ENCODE results near the gene GAL3ST2.
"Not testable (repeated sequence)": the region's sequence is repeated elsewhere in the genome, so short reads cannot be mapped to it uniquely, and the experiment has no call there.

Gene GAL3ST2

GRCh38 chr2:241776336-241777169 lies at the start of gene GAL3ST2:
Gene GAL3ST2 (plus strand): TSS chr2:241776822. CDS start chr2:241776956, 134 bp downstream.
- DNase-seq, result no peak

DNA sequence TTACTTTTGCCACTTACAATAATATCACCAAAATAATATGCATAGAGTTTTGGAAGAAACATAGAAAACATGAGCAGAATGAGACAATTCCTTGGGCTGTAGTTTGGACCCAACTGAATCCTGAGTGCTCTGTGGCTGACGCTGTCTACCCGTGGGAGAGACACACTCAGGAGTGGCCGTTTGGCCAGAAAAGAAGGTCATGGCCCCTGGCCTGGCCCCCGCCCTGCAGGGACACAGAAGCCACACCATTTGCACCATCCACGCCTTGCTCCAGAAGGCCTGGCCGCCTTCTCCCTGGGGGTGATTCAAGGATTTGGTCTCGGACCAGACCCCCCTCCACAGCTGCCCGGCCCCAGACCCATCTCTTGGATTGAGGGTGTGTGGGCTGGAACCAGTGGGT lies 48.6 kb upstream of the GAL3ST2 start:
- DNase-seq, result no peak

- DNase-seq, result no peak
Measured at GRCh38 chr2:241728627-241729026, 48.0 kb upstream of the GAL3ST2 start.

DNA sequence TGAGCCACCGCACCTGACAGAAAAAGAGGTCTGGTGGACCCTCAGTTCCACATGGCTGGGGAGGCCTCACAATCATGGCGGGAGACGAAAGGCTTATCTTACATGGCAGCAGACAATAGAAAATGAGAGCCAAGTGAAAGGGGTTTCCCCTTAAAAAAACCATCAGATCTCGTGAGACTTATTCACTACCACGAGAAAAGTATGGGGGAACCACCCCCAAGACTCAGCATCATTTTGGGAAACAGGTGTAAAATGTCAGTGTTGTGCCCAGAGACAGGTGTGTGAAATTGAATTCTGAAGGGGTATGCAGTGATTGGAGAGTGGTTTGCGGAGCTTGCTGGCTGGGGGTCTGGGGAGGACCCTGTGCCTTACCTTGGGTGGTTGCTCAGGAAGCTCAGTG lies 46.8 kb upstream of the GAL3ST2 start:
- DNase-seq, result no peak

DNA sequence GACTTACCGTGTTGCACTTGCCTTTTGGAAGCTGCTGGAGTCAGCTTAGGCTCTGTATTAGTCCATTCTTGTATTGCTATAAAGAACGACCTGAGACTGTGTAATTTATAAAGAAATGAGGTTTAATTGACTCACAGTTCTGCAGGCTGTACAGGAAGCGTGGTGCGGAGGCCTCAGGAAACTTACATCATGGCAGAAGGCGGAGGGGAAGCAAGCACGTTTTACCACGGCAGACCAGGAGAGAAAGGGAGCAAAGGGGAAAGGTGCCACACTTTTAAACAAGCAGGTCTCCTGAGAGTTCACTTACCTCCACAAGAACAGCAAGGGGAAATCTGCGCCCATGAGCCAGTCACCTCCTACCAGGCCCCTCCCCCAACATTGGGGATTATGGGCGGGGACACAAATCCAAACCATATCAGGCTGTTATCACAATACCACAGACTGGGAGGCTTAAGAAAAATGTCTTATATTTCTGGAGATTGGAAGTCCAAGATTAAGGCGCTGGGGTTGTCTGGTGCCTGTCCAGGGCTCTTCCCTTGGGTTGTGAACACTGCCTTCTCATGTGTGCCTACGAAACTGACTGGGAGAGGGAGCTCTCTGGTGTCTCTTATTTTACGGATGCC lies 45.8 kb upstream of the GAL3ST2 start:
- no peak for DNase-seq

DNA sequence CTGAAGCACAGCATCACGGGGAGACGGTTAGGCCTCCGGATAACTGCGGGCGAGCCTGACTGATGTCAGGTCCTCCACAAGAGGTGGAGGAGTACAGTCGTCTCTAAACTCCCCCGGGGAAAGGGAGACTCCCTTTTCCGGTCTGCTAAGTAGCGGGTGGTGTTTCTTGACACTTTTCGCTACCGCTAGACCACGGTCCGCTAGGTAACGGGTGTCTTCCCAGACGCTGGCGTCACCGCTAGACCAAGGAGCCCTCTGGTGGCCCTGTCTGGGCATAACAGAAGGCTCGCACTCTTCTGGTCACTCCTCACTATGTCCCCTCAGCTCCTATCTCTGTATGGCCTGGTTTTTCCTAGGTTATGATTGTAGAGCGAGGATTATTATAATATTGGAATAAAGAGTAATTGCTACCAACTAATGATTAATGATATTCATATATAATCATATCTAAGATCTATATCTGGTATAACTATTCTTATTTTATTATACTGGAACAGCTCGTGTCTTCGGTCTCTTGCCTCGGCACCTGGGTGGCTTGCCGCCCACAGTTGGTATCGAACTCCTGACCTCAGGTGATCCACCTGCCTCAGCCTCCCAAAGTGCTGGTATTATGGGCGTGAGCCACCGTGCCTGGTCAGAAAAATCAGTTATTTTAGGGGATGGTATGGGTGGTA lies 44.0 kb upstream of the GAL3ST2 start:
- DNase-seq, result not testable (repeated sequence)

- no peak for DNase-seq
Measured at GRCh38 chr2:241733391-241734207, 43.0 kb upstream of the GAL3ST2 start.

- no peak for DNase-seq
Measured at GRCh38 chr2:241734208-241734466, 42.5 kb upstream of the GAL3ST2 start.

GRCh38 chr2:241734467-241735208 lies 42.0 kb upstream of the GAL3ST2 start, which contains the start of gene D2HGDH:
Gene D2HGDH (plus strand): TSS chr2:241734630. CDS start chr2:241735225, 595 bp downstream.
- peak; percentile 10 for DNase-seq

DNA sequence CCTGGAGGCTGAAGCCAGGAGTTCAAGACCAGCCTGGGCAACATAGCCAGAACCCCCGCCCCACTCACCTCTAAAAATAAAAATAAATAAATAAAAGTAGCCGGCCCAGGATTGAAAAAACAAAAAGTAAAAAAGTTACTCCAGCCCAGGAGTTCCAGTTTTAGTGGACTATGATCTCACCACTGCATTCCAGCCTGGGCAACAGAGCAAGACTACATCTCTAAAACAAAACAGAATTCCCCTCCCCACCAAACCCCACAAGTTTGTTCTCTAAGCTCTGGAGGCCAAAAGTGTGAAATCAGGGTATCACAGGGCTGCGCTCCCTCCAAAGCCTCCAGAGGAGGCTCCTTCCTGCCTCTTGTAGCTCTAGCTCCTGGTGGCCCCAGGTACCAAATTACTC lies 40.5 kb upstream of the GAL3ST2 start:
- no peak for DNase-seq

- no peak for DNase-seq
Measured at GRCh38 chr2:241738040-241738686, 38.5 kb upstream of the GAL3ST2 start.

DNA sequence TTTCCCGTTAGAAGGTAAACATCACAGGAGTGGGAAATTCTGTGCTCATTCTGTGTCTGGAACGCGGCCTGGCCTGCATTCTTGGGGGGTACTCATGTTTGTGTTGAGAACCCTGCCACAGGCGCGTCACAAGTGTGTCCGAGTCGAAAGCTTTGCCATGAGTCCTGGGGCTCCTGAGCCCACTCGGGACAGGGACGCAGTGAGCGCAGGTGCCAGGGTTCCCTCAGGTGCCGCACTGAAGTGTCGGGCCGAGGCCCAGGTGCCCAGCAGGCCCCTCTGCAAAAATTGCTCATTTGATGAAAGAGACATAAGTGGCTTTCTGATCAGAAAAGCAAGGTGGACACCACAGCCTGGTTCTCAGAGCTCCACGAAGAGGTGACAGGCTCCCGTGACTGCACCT lies 37.4 kb upstream of the GAL3ST2 start:
- DNase-seq, result no peak

DNA sequence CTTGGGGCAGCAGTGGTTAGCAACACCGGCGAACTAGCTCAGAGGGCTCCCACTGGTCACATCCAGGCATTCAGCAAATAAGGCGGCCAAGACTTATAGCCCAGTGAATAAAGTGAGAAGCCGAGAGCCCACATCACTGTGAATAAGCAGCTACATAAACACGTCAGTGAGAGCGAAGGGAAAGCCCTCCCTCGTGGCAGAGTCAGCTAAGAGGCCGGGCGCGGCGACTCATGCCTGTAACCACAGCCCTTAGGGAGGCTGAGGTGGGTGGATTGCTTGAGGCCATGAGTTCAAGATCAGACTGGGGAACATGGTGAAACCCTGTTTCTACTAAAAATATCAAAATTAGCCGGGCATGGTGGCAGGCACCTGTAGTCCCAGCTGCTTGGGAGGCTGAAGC lies 37.0 kb upstream of the GAL3ST2 start:
- DNase-seq, result no peak

DNA sequence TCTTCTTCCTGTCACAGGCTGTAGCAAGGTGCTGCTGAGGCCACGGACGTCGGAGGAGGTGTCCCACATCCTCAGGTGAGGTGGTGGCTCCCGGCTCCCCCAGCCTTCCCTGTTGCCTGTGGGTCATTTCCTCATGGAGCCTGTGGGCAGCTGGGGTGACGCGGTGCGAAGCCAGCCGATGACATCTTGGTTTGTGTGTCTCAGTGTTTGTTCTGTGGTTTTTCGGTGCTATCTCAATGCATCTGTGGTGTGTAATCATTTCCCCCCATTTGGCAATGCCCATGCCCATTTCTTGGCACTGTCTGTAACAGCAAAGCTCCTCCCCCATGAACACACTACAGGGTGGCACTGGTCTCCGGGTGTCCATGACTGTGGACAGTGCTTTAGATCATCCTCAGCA lies 35.6 kb upstream of the GAL3ST2 start:
- no peak for DNase-seq

DNA sequence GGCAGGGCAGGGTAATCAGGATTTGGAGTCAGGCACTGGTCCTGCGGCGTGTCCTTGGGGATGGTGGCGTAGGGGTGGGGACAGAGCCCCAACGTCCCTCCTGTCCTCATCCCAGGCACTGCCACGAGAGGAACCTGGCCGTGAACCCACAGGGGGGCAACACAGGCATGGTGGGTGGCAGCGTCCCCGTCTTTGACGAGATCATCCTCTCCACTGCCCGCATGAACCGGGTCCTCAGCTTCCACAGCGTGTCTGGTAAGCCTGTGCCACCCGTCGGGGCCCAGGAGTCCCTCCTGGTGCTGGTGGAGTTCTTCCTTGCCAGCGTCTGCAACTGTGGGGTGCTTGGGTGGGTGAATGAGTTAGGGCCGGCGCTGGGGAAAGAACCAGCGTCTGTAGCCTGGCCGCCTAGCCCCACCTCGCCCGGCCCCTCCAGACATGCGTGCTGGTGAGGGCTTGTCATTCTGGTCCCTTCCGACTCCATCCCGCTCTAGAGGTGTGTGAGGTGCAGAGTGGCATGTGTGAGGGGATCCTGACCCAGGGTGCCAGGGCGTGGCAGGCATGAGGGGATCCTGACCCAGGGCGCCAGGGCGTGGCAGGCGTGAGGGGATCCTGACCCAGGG lies 34.2 kb upstream of the GAL3ST2 start:
- DNase-seq, result no peak

DNA sequence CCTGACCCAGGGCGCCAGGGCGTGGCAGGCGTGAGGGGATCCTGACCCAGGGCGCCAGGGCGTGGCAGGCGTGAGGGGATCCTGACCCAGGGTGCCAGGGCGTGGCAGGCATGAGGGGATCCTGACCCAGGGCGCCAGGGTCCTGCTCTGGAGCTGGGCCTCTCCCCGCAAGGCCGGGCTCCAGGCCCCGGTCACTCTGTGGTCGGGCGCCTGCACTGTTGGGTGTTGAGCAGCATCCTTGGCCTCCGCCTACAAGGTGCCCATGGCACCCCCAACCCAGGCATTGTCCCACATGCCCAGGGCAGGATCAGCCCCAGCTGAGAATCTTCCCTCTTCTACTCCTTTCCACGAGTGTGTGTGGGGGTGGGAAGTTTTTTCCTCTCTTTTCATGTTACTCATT lies 33.6 kb upstream of the GAL3ST2 start:
- DNase-seq, result not testable (repeated sequence)

DNA sequence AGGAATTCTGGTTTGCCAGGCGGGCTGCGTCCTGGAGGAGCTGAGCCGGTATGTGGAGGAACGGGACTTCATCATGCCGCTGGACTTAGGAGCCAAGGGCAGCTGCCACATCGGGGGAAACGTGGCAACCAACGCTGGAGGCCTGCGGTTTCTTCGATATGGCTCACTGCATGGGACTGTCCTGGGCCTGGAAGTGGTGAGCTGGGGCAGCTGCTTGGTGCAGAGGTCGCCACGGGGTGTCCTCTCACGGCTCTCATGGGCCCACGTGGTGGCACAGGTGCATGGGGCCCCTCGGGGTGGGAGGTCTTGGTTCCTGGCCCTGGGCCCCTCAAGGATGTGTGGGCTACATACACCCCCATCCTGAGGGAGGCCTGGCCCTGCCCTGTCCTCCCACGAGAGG lies 33.0 kb upstream of the GAL3ST2 start:
- DNase-seq, result no peak

DNA sequence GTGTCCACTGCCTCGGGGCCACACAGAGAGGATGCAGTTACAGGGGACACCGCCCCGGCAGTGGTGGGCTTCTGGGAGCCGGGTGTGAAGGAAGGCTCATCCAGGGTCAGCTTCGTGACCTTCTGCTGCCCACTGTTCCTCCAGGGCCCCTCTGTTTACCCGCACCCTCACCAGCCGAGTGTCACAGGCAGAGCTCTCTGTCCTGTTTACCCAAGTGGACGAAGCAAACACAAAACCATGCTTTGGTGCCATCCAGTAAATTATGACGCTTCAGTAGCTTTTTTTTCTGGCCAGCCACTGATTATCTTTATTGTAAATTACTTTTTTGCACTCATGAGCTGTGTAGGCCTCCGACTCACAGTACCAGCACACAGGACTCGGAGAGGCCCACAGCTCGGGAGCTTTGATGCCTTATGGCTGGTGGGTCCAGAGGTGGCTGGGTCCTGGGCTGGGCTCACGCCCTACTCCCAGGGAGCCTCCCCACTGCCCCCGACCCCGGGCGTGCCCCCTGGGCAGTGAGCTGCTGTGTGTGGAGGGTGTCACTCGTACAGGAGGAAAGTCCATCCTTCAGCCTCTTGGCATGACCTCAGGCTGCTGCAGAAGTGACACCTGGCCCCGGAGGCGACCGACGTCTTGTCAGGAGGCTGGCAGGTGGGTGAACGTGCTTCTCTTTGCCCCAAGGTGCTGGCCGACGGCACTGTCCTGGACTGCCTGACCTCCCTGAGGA lies 32.4 kb upstream of the GAL3ST2 start:
- DNase-seq, result no peak

GRCh38 chr2:241745276-241745675 lies 31.3 kb upstream of the GAL3ST2 start:
- no peak for DNase-seq

DNA sequence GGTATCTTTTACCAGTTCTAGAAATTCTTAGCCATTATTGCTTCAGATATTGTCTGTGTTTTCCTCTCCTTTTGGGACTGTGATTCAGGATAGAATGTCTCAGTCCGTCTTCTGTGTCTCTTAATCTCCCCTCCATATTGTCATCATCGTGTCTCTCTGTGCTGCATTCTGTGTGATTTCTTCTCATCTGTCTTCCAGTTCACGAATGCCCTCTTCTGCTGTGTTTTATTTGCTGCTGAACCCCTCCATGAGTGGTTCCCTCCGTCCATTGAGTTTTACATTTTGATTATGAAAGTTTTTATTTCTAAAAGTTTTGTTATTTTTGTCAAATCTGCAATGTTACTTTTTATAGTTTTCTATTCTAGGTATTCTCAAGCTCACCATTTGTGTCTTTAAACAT lies 30.5 kb upstream of the GAL3ST2 start:
- DNase-seq, result no peak
